ENCODE measurements around the gene AUTS2. TPM values are rescaled to one million over a fixed set of nuclear protein-coding genes. Genes with fewer than 3 reads are reported as not detected.
"Not testable (repeated sequence)": the region's sequence is repeated elsewhere in the genome, so short reads cannot be mapped to it uniquely, and the experiment has no call there.

Gene AUTS2
- total RNA-seq, 1 donor from 2014 or later, result 0.20 TPM

- DNase-seq (ENCODE audit: low read depth, low spot score), result no peak
Measured at GRCh38 chr7:70725448-70725847, 1127.2 kb downstream of the AUTS2 start.

GRCh38 chr7:70726294-70726693, 1128.0 kb downstream of the AUTS2 start:
- no peak for DNase-seq (ENCODE audit: low read depth, low spot score)

GRCh38 chr7:70726951-70727378, 1128.7 kb downstream of the AUTS2 start:
- DNase-seq (ENCODE audit: low read depth, low spot score), result no peak

- no peak for DNase-seq (ENCODE audit: low read depth, low spot score)
Measured at GRCh38 chr7:70727861-70728260, 1129.6 kb downstream of the AUTS2 start.

- DNase-seq (ENCODE audit: low read depth, low spot score), result no peak
Measured at GRCh38 chr7:70728872-70729552, 1130.7 kb downstream of the AUTS2 start.

GRCh38 chr7:70729553-70730157, 1131.4 kb downstream of the AUTS2 start:
- not testable (repeated sequence) for DNase-seq (ENCODE audit: low read depth, low spot score)

- no peak for DNase-seq (ENCODE audit: low read depth, low spot score)
Measured at GRCh38 chr7:70730451-70731110, 1132.3 kb downstream of the AUTS2 start.

GRCh38 chr7:70733090-70733489, 1134.8 kb downstream of the AUTS2 start:
- no peak for DNase-seq (ENCODE audit: low read depth, low spot score)

GRCh38 chr7:70734411-70734810, 1136.1 kb downstream of the AUTS2 start:
- no peak for DNase-seq (ENCODE audit: low read depth, low spot score)

- DNase-seq (ENCODE audit: low read depth, low spot score), result no peak
Measured at GRCh38 chr7:70735313-70735712, 1137.0 kb downstream of the AUTS2 start.

- DNase-seq (ENCODE audit: low read depth, low spot score), result no peak
Measured at GRCh38 chr7:70736715-70737460, 1138.6 kb downstream of the AUTS2 start.

- no peak for DNase-seq (ENCODE audit: low read depth, low spot score)
Measured at GRCh38 chr7:70738151-70738885, 1140.0 kb downstream of the AUTS2 start.

GRCh38 chr7:70739646-70740210, 1141.5 kb downstream of the AUTS2 start:
- DNase-seq (ENCODE audit: low read depth, low spot score), result no peak

- DNase-seq (ENCODE audit: low read depth, low spot score), result no peak
Measured at GRCh38 chr7:70741666-70742065, 1143.4 kb downstream of the AUTS2 start.

- DNase-seq (ENCODE audit: low read depth, low spot score), result no peak
Measured at GRCh38 chr7:70743531-70744325, 1145.5 kb downstream of the AUTS2 start.

- no peak for DNase-seq (ENCODE audit: low read depth, low spot score)
Measured at GRCh38 chr7:70744492-70744891, 1146.2 kb downstream of the AUTS2 start.

GRCh38 chr7:70749831-70750230, 1151.6 kb downstream of the AUTS2 start:
- no peak for DNase-seq (ENCODE audit: low read depth, low spot score)

GRCh38 chr7:70751895-70752294, 1153.6 kb downstream of the AUTS2 start:
- no peak for DNase-seq (ENCODE audit: low read depth, low spot score)

- DNase-seq (ENCODE audit: low read depth, low spot score), result no peak
Measured at GRCh38 chr7:70752794-70753241, 1154.5 kb downstream of the AUTS2 start.

- DNase-seq (ENCODE audit: low read depth, low spot score), result no peak
Measured at GRCh38 chr7:70756789-70757188, 1158.5 kb downstream of the AUTS2 start.

All from pulmonary artery endothelial cell (primary cell).